OCI-LY7 (cell line): ENCODE results near the gene RIC3. TPM values are rescaled to one million over a fixed set of nuclear protein-coding genes. Genes with fewer than 3 reads are reported as not detected.

ENCODE experiments used
- BruUV-seq: library from RNA; stranded (reverse); fragments of 400-500 nt; replicated peaks from 2 replicates; lab custom pipeline; 2021; lab: Mats Ljungman, UMichigan
- CTCF ChIA-PET: fragments of 300-600 bp; sonication (Branson Sonifier 250); formaldehyde crosslinking; loops from one replicate; lab custom pipeline; 2022; ENCODE audit warnings: antibody characterized with exemption; ENCODE audit not compliant: unreplicated experiment; lab: Charles Lee
- POLR2A ChIA-PET: fragments of 300-600 bp; sonication (Branson Sonifier 250); formaldehyde crosslinking; loops from one replicate; lab custom pipeline; 2022; ENCODE audit warnings: antibody characterized with exemption; lab: Charles Lee
- DNase-seq: peaks from one replicate; pipeline ENCODE4 v3.0.0-alpha.2; 2015; ENCODE audit warnings: low spot score
- H2AFZ ChIP-seq: fragments of 200-600 bp; sonication (generic), shearing (Covaris generic); 2 replicates; pipeline ENCODE4 v1.6.1; 2014; ENCODE audit warnings: mild to moderate bottlenecking, antibody characterized with exemption, low read length, moderate library complexity
- H3K27ac ChIP-seq: fragments of 200-600 bp; sonication (generic); 2 replicates; pipeline ENCODE4 v1.5.1; 2014; ENCODE audit warnings: mixed run types, low read depth, mild to moderate bottlenecking, moderate library complexity, low read length, inconsistent platforms; ENCODE audit not compliant: poor library complexity, severe bottlenecking
- H3K36me3 ChIP-seq: fragments of 200-600 bp; sonication (generic); 2 replicates; pipeline ENCODE4 v1.6.1; 2014; ENCODE audit warnings: mild to moderate bottlenecking, antibody characterized with exemption, low read length, moderate library complexity, mixed read lengths; ENCODE audit not compliant: insufficient read depth
- H3K4me1 ChIP-seq: fragments of 200-600 bp; sonication (generic); 2 replicates; pipeline ENCODE4 v1.5.1; 2014; ENCODE audit warnings: mild to moderate bottlenecking, low read length; ENCODE audit not compliant: insufficient read depth, poor library complexity, severe bottlenecking
- H3K4me2 ChIP-seq: fragments of 200-600 bp; sonication (generic); 2 replicates; pipeline ENCODE4 v1.6.1; 2014; ENCODE audit warnings: mild to moderate bottlenecking, low read length
- H3K4me3 ChIP-seq: fragments of 200-600 bp; sonication (generic); 2 replicates; pipeline ENCODE4 v1.5.1; 2014; ENCODE audit warnings: mild to moderate bottlenecking, low read depth, low read length; ENCODE audit not compliant: poor library complexity, severe bottlenecking
- H3K79me2 ChIP-seq: fragments of 200-600 bp; sonication (generic); 2 replicates; pipeline ENCODE4 v1.6.1; 2016; ENCODE audit warnings: low read depth, mild to moderate bottlenecking, low read length, moderate library complexity, mixed read lengths; ENCODE audit not compliant: insufficient read depth
- H3K9me2 ChIP-seq: fragments of 200-600 bp; sonication (generic); 2 replicates; pipeline ENCODE4 v1.6.1; 2016; ENCODE audit warnings: mild to moderate bottlenecking, low read length, mixed read lengths; ENCODE audit not compliant: insufficient read depth
- H3K9me3 ChIP-seq: fragments of 200-600 bp; sonication (generic); 2 replicates; pipeline ENCODE4 v1.6.1; 2014; ENCODE audit warnings: mild to moderate bottlenecking, mixed run types, low read length, mixed read lengths
- H4K20me1 ChIP-seq: fragments of 200-600 bp; sonication (generic); 2 replicates; pipeline ENCODE4 v1.6.1; 2014; ENCODE audit warnings: mild to moderate bottlenecking, antibody characterized with exemption, low read length, moderate library complexity, mixed read lengths; ENCODE audit not compliant: insufficient read depth
- CTCF ChIP-seq: fragments of 200-600 bp; sonication (generic); conservative IDR thresholded peaks from 2 replicates; pipeline ENCODE4 v1.5.1; 2014; ENCODE audit warnings: mild to moderate bottlenecking, antibody characterized with exemption, low read length, moderate library complexity, mixed read lengths
- EZH2phosphoT487 ChIP-seq: fragments of 200-600 bp; sonication (generic); IDR thresholded peaks from 2 replicates; pipeline ENCODE4 v1.6.1; 2018; ENCODE audit warnings: low read depth, borderline replicate concordance, mild to moderate bottlenecking, mixed run types, antibody characterized with exemption, low read length, moderate library complexity, mixed read lengths
- intact Hi-C: fragments of 100-400 bp; cut with micrococcal nuclease; formaldehyde crosslinking; loops from one replicate; pipeline ENCODE4 v1.10.0; 2022; ENCODE audit not compliant: unreplicated experiment
- total RNA-seq, 2 experiments: library from RNA; depleted of rRNA in 1 of 2; stranded (reverse); fragments of >200 nt in 1 of 2; shearing (Covaris generic) in 1 of 2; gene quantifications; 2 replicates each; pipeline ENCODE4 v1.2.3, GENCODE V29; 2014 to 2022

RIC3 gene
- total RNA-seq, 2 experiments from 2014 or later: not detected

DNA sequence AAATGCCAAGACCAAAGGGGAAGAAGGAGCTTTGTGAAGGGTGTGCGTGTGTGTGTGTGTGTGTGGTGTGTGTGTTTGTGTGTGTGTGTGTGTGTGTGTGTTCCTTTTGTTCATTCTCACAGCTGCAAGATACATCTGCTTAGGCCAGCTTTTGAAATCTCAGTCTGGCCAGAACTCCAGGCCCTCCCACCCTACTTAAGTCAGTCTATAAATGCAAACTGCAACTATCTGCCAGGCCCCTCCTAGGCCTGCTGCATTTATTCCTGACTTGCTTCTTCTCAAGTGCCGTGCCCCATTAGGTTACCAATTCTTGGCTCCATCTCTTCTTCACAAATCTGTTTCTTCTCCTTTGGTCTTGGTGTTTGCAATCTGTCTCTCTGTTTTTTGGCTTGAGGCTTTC is 21.6 kb upstream of the RIC3 start:
- BruUV-seq: no TSS peak
- Histone ChIP-seq H3K9me3 (no peaks in the 10 kb centered on the region), H3K79me2 (no peaks in the 10 kb centered on the region), H2AFZ (no peak overlapping the region), H3K9me2 (no peaks in the 10 kb centered on the region), H3K4me3 (no peak overlapping the region), H3K27ac (no peak overlapping the region), H3K4me2 (no peak overlapping the region), H4K20me1 (no peaks in the 10 kb centered on the region), H3K4me1 (no peaks in the 10 kb centered on the region), H3K36me3 (no peaks in the 10 kb centered on the region)
- TF ChIP-seq EZH2phosphoT487 (no peak), CTCF (no peak)
- CTCF ChIA-PET: no interaction called here
- DNase-seq: no peak
- POLR2A ChIA-PET: interaction anchor here (0.8 kb wide), 1 partner anchor 12 kb away, joined by 3 read pairs; no protein-coding TSS in a partner anchor
- intact Hi-C loops: loop anchor here (5.0 to 10.0 kb wide), 2 partner anchors 72 to 374 kb away; partner anchors contain the start of gene LMO1

DNA sequence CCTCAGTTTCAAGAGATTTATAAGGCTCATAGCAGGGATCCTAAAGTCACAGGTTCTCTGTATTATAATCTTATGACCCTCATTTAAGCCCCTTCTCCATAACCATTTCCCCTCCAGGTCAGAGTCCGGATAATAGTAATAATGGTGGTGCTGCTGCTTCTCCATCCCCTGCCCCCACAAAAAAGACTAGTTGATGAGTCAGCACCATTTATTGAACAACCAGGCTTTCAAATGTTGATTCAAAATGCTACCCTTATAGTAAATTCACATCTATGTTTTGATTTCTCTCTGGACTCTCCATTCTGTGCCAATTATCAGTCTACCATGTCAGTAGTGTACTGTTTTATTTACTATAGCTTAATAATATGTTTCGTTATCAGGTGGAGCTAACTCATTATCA is 17.6 kb upstream of the RIC3 start:
- no peaks in the 10 kb centered on the region for H3K9me2 ChIP-seq
- H3K4me2 ChIP-seq: no peak overlapping the region
- no peak overlapping the region for H3K4me3 ChIP-seq
- intact Hi-C loops: no loop called here
- TF ChIP-seq EZH2phosphoT487 (no peak), CTCF (no peak)
- BruUV-seq: no TSS peak
- CTCF ChIA-PET: no interaction called here
- H3K36me3 ChIP-seq: no peaks in the 10 kb centered on the region
- H2AFZ ChIP-seq: no peak overlapping the region
- POLR2A ChIA-PET: no interaction called here
- no peak overlapping the region for H3K27ac ChIP-seq
- no peaks in the 10 kb centered on the region for H4K20me1 ChIP-seq
- H3K9me3 ChIP-seq: no peaks in the 10 kb centered on the region
- DNase-seq: no peak
- H3K4me1 ChIP-seq: no peaks in the 10 kb centered on the region
- no peaks in the 10 kb centered on the region for H3K79me2 ChIP-seq

GRCh38 chr11:8183111-8183510 is 14.3 kb upstream of the RIC3 start:
- Histone ChIP-seq H3K4me2 (no peak overlapping the region), H3K27ac (no peak overlapping the region), H2AFZ (no peak overlapping the region), H3K4me1 (no peaks in the 10 kb centered on the region), H4K20me1 (no peaks in the 10 kb centered on the region), H3K9me3 (no peaks in the 10 kb centered on the region), H3K9me2 (no peaks in the 10 kb centered on the region), H3K36me3 (no peaks in the 10 kb centered on the region), H3K79me2 (no peaks in the 10 kb centered on the region), H3K4me3 (no peak overlapping the region)
- intact Hi-C loops: no loop called here
- ChIA-PET POLR2A (interaction anchor here (0.6 to 1.7 kb wide), 4 partner anchors 11 to 1875 kb away, joined by 4 to 5 read pairs (median 4); no protein-coding TSS in a partner anchor), CTCF (no interaction called here)
- no TSS peak for BruUV-seq
- TF ChIP-seq EZH2phosphoT487: no peak
- TF ChIP-seq CTCF: no peak
- DNase-seq: no peak
